NT2/D1 (cell line): Measurements from ENCODE around the gene B4GALNT4.

Experiments
- DNase-seq: peaks from one replicate; pipeline ENCODE4 v3.0.0-alpha.2; 2011; ENCODE audit warnings: low read depth, low spot score
- H3K27me3 ChIP-seq: 2 replicates; pipeline ENCODE4 v1.6.0; 2011; ENCODE audit warnings: mild to moderate bottlenecking; ENCODE audit not compliant: insufficient read length, insufficient read depth
- H3K36me3 ChIP-seq: 2 replicates; pipeline ENCODE4 v1.6.1; 2011; ENCODE audit warnings: mild to moderate bottlenecking, low read length, mixed read lengths; ENCODE audit not compliant: insufficient read depth, insufficient read length
- H3K4me1 ChIP-seq: 2 replicates; pipeline ENCODE4 v1.5.1; 2011; ENCODE audit not compliant: insufficient read depth, insufficient read length
- H3K4me3 ChIP-seq: 2 replicates; pipeline ENCODE4 v1.5.1; 2011; ENCODE audit warnings: low read depth; ENCODE audit not compliant: insufficient read length
- H3K9ac ChIP-seq: 2 replicates; pipeline ENCODE4 v1.6.0; 2011; ENCODE audit warnings: low read depth; ENCODE audit not compliant: insufficient read length
- H3K9me3 ChIP-seq: 2 replicates; pipeline ENCODE4 v1.5.1; 2011; ENCODE audit warnings: mild to moderate bottlenecking, low read length; ENCODE audit not compliant: insufficient read depth
- SUZ12 ChIP-seq: IDR thresholded peaks from 2 replicates; pipeline ENCODE4 v1.6.1; 2011; ENCODE audit not compliant: insufficient read length, insufficient read depth; ENCODE audit errors: extremely low read depth
- YY1 ChIP-seq: IDR thresholded peaks from 2 replicates; pipeline ENCODE4 v1.6.1; 2011; ENCODE audit not compliant: insufficient read length, insufficient read depth
- ZNF274 ChIP-seq: IDR thresholded peaks from 2 replicates; pipeline ENCODE4 v1.6.1; 2011; ENCODE audit warnings: mild to moderate bottlenecking, low read depth, low read length

B4GALNT4 gene

DNA sequence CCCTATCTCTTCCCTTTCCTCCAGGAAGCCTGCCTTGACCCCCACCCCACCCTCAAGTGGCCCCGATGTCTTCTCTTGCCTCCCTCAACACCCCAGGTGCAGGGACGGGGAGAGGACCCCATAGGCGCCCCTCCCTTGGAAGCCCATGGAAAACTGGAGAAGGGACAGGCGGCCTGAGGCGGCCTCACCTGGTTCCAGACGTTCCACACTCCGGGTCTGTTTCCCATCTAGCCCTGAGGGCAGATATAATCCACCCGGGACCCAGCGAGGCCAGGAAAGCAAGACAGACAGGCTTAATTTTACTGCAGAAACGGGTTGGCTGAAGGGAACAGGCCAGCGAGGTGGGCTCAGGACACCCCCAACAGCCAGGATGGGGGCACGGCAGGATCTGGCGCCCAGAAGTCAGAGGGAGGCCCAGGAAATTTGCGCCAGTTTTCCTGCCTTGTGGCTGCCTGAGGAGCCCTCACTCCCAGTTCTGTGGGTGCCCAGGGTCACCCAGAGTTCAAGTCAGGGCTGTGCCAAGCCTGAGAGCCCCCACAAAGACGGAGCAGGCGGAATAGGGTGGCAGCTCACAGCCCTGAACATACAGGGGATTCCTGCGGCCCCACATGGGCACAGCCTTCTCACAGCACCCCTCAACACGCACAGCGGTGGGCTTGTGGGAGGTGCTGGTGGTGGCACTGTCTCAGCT lies 48.5 kb downstream of the B4GALNT4 start:
- Histone ChIP-seq H3K36me3 (no peaks in the 10 kb centered on the region), H3K4me3 (peak overlapping the region; percentile 50), H3K9ac (peak overlapping the region; percentile 76), H3K9me3 (no peaks in the 10 kb centered on the region), H3K4me1 (peaks cover 24% of the 10 kb centered on the region), H3K27me3 (peaks cover 45% of the 10 kb centered on the region)
- no peak for TF ChIP-seq SUZ12
- no peak for TF ChIP-seq ZNF274
- no peak for TF ChIP-seq YY1
- no peak for DNase-seq

DNA sequence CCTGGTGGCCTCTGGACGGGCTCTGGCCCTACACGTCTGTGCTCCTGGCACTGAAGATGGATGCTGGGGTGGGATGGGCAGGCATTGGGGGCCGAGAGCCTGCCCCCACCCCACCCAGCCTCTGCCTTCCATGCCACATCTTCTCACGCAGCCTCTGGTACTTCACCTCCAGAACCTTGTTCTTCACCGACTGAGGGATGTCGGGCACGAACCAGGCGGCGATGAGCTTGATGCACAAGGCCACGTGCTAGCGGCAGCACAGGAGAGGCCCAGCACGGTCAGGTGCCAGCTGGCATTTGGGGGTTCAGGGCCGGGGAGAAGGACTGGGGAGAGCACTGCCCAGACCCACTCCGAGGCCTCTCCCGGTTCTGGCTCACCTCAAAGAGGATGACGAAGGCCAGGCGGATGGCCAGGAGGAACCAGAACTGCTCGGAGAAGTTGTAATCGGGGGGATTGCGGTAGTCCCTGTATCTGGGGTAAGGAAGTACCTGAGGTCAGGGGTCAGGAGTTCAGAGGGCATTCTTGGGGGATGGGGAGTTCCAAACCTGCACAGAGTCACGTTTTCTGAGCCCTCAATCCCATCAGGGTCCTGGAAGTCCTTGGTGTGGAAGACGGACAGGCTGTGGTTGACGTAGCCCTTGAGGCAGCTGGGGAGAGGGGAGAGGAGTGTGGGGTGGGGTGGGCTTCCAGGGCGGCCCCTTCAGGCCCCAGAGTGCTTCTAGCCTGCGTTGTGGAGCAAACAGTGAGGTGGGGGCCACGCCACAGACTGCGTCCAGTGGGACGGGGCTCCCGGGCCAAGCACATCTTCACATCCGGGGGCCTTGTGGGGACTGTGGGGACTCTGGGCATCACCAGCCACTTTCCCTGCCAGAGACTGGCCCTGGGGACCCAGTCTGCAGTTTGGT lies 49.3 kb downstream of the B4GALNT4 start:
- no peaks in the 10 kb centered on the region for H3K36me3 ChIP-seq
- no peak for TF ChIP-seq SUZ12
- no peak for TF ChIP-seq ZNF274
- TF ChIP-seq YY1 = no peak
- H3K27me3 ChIP-seq = peaks cover 39% of the 10 kb centered on the region
- H3K4me3 ChIP-seq = no peak overlapping the region
- no peak for DNase-seq
- no peaks in the 10 kb centered on the region for H3K9me3 ChIP-seq
- H3K9ac ChIP-seq = no peak overlapping the region
- H3K4me1 ChIP-seq = peaks cover 18% of the 10 kb centered on the region

DNA sequence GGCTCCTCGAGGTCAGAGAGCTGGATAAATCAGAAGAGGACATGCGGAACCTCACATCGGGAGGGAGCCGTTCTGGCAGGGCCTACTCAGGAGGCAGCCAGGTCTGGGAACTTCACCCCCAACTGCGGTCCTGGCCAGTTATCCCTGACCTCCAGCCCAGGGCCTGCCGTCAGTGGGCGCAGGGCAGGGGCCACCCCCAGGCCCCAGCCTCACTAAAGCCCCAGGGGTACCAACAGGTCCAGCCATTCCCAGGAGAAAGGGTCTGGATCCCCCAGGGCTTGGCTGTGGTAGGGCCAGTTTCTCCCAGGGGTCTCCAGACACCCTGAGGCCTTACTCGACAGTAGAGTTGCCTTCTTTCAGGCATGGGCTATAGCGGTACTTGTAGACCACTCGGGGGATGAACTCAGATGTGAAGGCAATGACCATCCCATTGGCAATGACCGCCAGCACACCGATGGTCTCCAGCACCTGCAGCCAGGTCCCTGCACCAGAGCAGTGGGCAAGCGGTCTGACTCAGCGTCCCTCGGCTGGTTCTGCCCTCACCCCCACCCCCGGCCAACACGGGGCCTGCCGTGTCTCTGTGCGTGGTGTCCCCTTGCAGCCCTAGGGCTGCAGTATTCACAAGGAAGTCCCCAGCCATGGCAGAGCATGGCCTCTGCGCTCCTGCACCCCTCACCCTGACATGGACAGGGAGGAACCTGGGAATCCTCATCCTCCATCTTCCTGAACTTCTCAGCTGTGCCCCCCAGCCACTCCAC lies 50.1 kb downstream of the B4GALNT4 start:
- H3K36me3 ChIP-seq = no peaks in the 10 kb centered on the region
- peaks cover 39% of the 10 kb centered on the region for H3K27me3 ChIP-seq
- H3K9ac ChIP-seq = no peak overlapping the region
- no peaks in the 10 kb centered on the region for H3K9me3 ChIP-seq
- no peak for DNase-seq
- TF ChIP-seq ZNF274 (no peak), SUZ12 (no peak), YY1 (no peak)
- H3K4me1 ChIP-seq = peaks cover 18% of the 10 kb centered on the region
- H3K4me3 ChIP-seq = no peak overlapping the region

DNA sequence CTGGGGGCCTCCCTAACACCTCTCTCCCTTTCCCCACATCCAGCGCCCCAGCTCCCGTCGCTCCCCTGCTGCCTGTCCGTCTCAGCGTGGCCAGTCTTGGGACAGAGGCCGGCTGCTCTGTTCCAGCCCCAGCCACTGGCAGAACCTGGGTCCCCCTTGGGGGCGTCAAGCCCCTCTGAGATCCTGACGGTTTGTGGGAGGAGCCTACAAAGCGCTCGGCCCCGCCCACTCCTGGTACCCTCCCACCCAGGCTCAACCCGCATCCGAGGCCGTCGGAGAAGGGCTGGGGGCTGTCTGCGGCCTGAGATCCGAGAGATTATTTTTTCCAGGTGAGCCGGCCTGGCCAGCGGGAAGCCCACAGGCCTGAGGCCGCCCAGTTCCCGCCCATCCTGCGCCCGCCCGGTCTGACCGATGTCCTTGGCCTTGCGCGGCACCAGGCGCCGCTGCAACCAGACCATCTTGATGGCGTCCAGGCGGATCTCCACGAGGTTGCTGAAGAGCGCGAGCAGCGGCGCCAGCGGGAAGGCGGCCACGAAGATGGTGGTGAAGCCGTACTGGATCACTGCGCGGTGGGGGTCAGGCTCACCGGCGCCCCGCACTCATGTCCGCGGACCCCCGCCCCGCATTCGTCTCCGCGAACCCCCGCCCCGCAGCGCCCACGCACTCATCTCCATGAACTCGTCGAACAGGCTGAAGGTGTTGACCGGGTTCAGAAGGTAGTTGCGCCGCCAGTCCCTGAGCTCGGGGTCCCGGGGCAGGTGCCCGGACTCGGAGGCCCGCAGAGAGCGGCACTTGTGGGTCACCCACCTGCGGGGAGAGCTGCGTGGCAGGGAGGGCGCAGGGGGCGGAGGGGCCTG lies 51.0 kb downstream of the B4GALNT4 start:
- H3K36me3 ChIP-seq = no peaks in the 10 kb centered on the region
- peaks cover 18% of the 10 kb centered on the region for H3K4me1 ChIP-seq
- no peak for DNase-seq
- no peak overlapping the region for H3K4me3 ChIP-seq
- peaks cover 36% of the 10 kb centered on the region for H3K27me3 ChIP-seq
- no peak overlapping the region for H3K9ac ChIP-seq
- no peaks in the 10 kb centered on the region for H3K9me3 ChIP-seq
- TF ChIP-seq SUZ12 (no peak), YY1 (no peak), ZNF274 (no peak)

DNA sequence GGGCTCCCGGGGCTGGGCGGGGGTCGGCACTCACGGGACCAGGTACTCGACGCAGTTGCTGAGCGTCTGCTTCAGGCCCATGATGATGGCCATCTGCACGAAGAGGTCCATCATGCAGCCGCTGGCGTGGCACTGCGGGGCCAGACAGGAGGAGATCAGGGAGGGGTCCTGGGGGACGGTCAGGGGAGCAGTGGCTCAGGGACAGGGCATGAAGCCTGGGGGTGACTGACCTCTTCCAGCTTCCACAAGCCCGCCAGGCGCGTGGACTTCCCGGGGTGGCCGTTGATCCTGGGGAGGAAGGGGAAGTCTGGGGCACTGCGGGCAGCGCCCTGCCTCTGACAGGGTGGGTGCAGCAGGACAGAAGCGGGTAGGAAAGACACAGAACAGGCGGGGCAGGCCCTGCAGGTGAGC lies 51.6 kb downstream of the B4GALNT4 start:
- Histone ChIP-seq H3K9ac (no peak overlapping the region), H3K4me1 (peaks cover 13% of the 10 kb centered on the region), H3K4me3 (no peak overlapping the region), H3K9me3 (no peaks in the 10 kb centered on the region), H3K27me3 (peaks cover 29% of the 10 kb centered on the region), H3K36me3 (no peaks in the 10 kb centered on the region)
- TF ChIP-seq SUZ12 (no peak), ZNF274 (no peak), YY1 (no peak)
- no peak for DNase-seq

DNA sequence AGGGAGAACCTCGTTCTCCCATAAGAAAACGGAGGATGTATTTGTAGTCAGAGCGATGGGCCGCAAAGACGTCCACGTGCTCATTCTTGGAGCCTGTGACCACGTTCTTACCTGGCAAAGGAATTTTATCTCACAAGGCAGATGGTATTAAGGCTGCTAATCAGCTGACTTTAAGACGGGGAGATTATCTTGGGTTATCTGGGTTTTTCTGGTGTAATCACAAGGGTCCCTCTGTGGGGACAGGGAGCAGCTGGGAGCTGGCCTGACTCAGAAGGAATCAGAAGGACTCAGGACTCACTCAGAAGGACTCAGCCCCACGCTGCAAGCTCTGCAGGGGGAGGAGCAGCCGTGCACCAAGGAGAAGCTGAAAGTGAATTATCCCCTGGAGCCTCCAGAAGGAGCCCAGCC lies 53.0 kb downstream of the B4GALNT4 start:
- Histone ChIP-seq H3K4me1 (peaks cover 5% of the 10 kb centered on the region), H3K9ac (no peak overlapping the region), H3K27me3 (peaks cover 16% of the 10 kb centered on the region), H3K4me3 (no peak overlapping the region), H3K36me3 (no peaks in the 10 kb centered on the region), H3K9me3 (no peaks in the 10 kb centered on the region)
- no peak for TF ChIP-seq ZNF274
- no peak for TF ChIP-seq SUZ12
- TF ChIP-seq YY1 = no peak
- DNase-seq = no peak
